CD8-positive, alpha-beta memory T cell (primary cell): ENCODE data around the gene SPRR2A. TPM values are rescaled to one million over a fixed set of nuclear protein-coding genes. Genes with fewer than 3 reads are reported as not detected.
"Not testable (repeated sequence)": the region's sequence is repeated elsewhere in the genome, so short reads cannot be mapped to it uniquely, and the experiment has no call there.

Source experiments
- CTCF ChIA-PET: fragments of 350-600 bp; sonication (Branson Sonifier 250); formaldehyde crosslinking; loops from one replicate; lab custom pipeline; 2021; ENCODE audit warnings: antibody characterized with exemption; lab: Charles Lee
- POLR2A ChIA-PET: fragments of 350-600 bp; sonication (Branson Sonifier 250); formaldehyde crosslinking; loops from one replicate; lab custom pipeline; 2021; ENCODE audit warnings: antibody characterized with exemption; lab: Charles Lee
- DNase-seq, 5 donors: peaks; one replicate each; pipeline versions ENCODE4 v3.0.0 to v3.0.0-alpha.2; 2020 to 2022; ENCODE audit warnings: mixed read lengths in 1 of 5
- H3K27ac ChIP-seq: one replicate; pipeline ENCODE4 v1.7.0; 2013; ENCODE audit warnings: low read depth, mild to moderate bottlenecking, low read length, moderate library complexity
- H3K27me3 ChIP-seq: 2 replicates; pipeline ENCODE4 v1.7.0; 2013; ENCODE audit warnings: low read length, mild to moderate bottlenecking; ENCODE audit not compliant: insufficient read depth, poor library complexity, severe bottlenecking
- H3K36me3 ChIP-seq: 2 replicates; pipeline ENCODE4 v1.7.0; 2013; ENCODE audit warnings: mild to moderate bottlenecking, low read length, moderate library complexity; ENCODE audit not compliant: insufficient read depth
- H3K4me1 ChIP-seq: 2 replicates; pipeline ENCODE4 v1.7.0; 2013; ENCODE audit warnings: mild to moderate bottlenecking, low read length, moderate library complexity; ENCODE audit not compliant: insufficient read depth
- H3K4me3 ChIP-seq: 2 replicates; pipeline ENCODE4 v1.7.0; 2013; ENCODE audit warnings: mild to moderate bottlenecking, low read length
- H3K9me3 ChIP-seq: 2 replicates; pipeline ENCODE4 v1.7.0; 2013; ENCODE audit warnings: mild to moderate bottlenecking, low read length
- H3K27ac Mint-ChIP-seq, 8 donors: one replicate each; pipeline ENCODE4 v1.8.0; 2020 to 2021; ENCODE audit warnings: mixed read lengths in 8 of 8, mild to moderate bottlenecking in 6 of 8, inconsistent platforms in 3 of 8, moderate library complexity in 3 of 8
- H3K27me3 Mint-ChIP-seq, 2 donors: one replicate each; pipeline ENCODE4 v1.8.0; 2020 to 2021; ENCODE audit warnings: mixed read lengths in 2 of 2, mild to moderate bottlenecking in 1 of 2, moderate library complexity in 1 of 2
- H3K36me3 Mint-ChIP-seq, 3 donors: one replicate each; pipeline ENCODE4 v1.8.0; 2020 to 2021; ENCODE audit warnings: mixed read lengths in 3 of 3, inconsistent platforms in 1 of 3, mild to moderate bottlenecking in 1 of 3
- H3K4me1 Mint-ChIP-seq, 3 donors: one replicate each; pipeline ENCODE4 v1.8.0; 2020 to 2021; ENCODE audit warnings: mixed read lengths in 3 of 3, inconsistent platforms in 1 of 3, mild to moderate bottlenecking in 1 of 3
- H3K4me3 Mint-ChIP-seq, 7 donors: one replicate each; pipeline ENCODE4 v1.8.0; 2020 to 2021; ENCODE audit warnings: mixed read lengths in 7 of 7, mild to moderate bottlenecking in 6 of 7, moderate library complexity in 4 of 7, inconsistent platforms in 2 of 7
- H3K9me3 Mint-ChIP-seq, 5 donors: one replicate each; pipeline ENCODE4 v1.8.0; 2020 to 2022; ENCODE audit warnings: mixed read lengths in 5 of 5, mild to moderate bottlenecking in 3 of 5, moderate library complexity in 2 of 5, inconsistent platforms in 1 of 5
- polyA plus RNA-seq: library from polyadenylated mRNA; unstranded; fragments of 300-500 nt; fragmentation: Illumina TruSeq; gene quantifications from one replicate; pipeline ENCODE4 v1.2.3, GENCODE V29; 2021
- total RNA-seq, 2 experiments: library from RNA; stranded (reverse); gene quantifications; one replicate each; pipeline ENCODE4 v1.2.3, GENCODE V29; 2021

The SPRR2A gene
- total and polyA plus RNA-seq, 3 experiments from 2014 or later = not detected

- no peak for DNase-seq
- H3K36me3 ChIP-seq = no peaks in the 10 kb centered on the region
- Mint-ChIP-seq H3K27ac (no peak overlapping the region), H3K27me3 (peaks cover 15% of the 10 kb centered on the region in 2 donors), H3K4me3 (no peak overlapping the region), H3K4me1 (no peaks in the 10 kb centered on the region), H3K36me3 (no peaks in the 10 kb centered on the region), H3K9me3 (peaks cover 0 to 2% (median 0%) of the 10 kb centered on the region in 5 donors)
- POLR2A ChIA-PET = no interaction called here
- H3K27ac ChIP-seq = no peak overlapping the region
- H3K27me3 ChIP-seq = no peaks in the 10 kb centered on the region
- CTCF ChIA-PET = no interaction called here
- H3K9me3 ChIP-seq = no peaks in the 10 kb centered on the region
- H3K4me1 ChIP-seq = no peaks in the 10 kb centered on the region
- H3K4me3 ChIP-seq = no peak overlapping the region
These were observed 24.5 kb downstream of the SPRR2A start for GRCh38 chr1:153032677-153033308.

- Mint-ChIP-seq H3K36me3 (no peaks in the 10 kb centered on the region), H3K4me3 (no peak overlapping the region), H3K27me3 (peaks cover 12 to 14% of the 10 kb centered on the region in 2 donors), H3K9me3 (peaks cover 0 to 2% (median 0%) of the 10 kb centered on the region in 5 donors), H3K4me1 (no peaks in the 10 kb centered on the region), H3K27ac (no peak overlapping the region)
- H3K27me3 ChIP-seq = no peaks in the 10 kb centered on the region
- DNase-seq = no peak
- POLR2A ChIA-PET = no interaction called here
- no peaks in the 10 kb centered on the region for H3K9me3 ChIP-seq
- CTCF ChIA-PET = no interaction called here
- no peak overlapping the region for H3K4me3 ChIP-seq
- H3K36me3 ChIP-seq = no peaks in the 10 kb centered on the region
- H3K27ac ChIP-seq = no peak overlapping the region
- H3K4me1 ChIP-seq = no peaks in the 10 kb centered on the region
These were observed 25.2 kb downstream of the SPRR2A start for GRCh38 chr1:153032073-153032472.

GRCh38 chr1:153030895-153031294 lies 26.4 kb downstream of the SPRR2A start, which contains the start of gene SPRR1B:
TSS of gene SPRR1B (plus strand) at chr1:153031203. CDS start at chr1:153032346, 1,143 bp downstream.
- H3K27ac Mint-ChIP-seq = no peak within 1 kb of the TSS
- POLR2A ChIA-PET = no interaction called here
- no peaks in the 10 kb centered on the region for H3K36me3 Mint-ChIP-seq
- Histone ChIP-seq H3K4me3 (no peak within 1 kb of the TSS), H3K27ac (no peak within 1 kb of the TSS), H3K27me3 (no peaks in the 10 kb centered on the region), H3K4me1 (no peaks in the 10 kb centered on the region), H3K9me3 (no peaks in the 10 kb centered on the region), H3K36me3 (no peaks in the 10 kb centered on the region)
- CTCF ChIA-PET = no interaction called here
- H3K27me3 Mint-ChIP-seq = peaks cover 11 to 12% of the 10 kb centered on the region in 2 donors
- no peak within 1 kb of the TSS for H3K4me3 Mint-ChIP-seq
- H3K9me3 Mint-ChIP-seq = peaks cover 0 to 2% (median 1%) of the 10 kb centered on the region in 5 donors
- no peak for DNase-seq
- no peaks in the 10 kb centered on the region for H3K4me1 Mint-ChIP-seq

- ChIA-PET CTCF (no interaction called here), POLR2A (no interaction called here)
- H3K27me3 ChIP-seq = no peaks in the 10 kb centered on the region
- DNase-seq = no peak
- Mint-ChIP-seq H3K36me3 (no peaks in the 10 kb centered on the region), H3K4me1 (no peaks in the 10 kb centered on the region), H3K27ac (no peak overlapping the region), H3K27me3 (peaks cover 11 to 12% of the 10 kb centered on the region in 2 donors), H3K9me3 (peaks cover 0 to 4% (median 1%) of the 10 kb centered on the region in 5 donors), H3K4me3 (no peak overlapping the region)
- no peaks in the 10 kb centered on the region for H3K36me3 ChIP-seq
- no peaks in the 10 kb centered on the region for H3K4me1 ChIP-seq
- H3K9me3 ChIP-seq = no peaks in the 10 kb centered on the region
- no peak overlapping the region for H3K27ac ChIP-seq
- H3K4me3 ChIP-seq = no peak overlapping the region
These were observed 28.5 kb downstream of the SPRR2A start for GRCh38 chr1:153028766-153029165.

- H3K27me3 ChIP-seq = no peaks in the 10 kb centered on the region
- Mint-ChIP-seq H3K36me3 (no peaks in the 10 kb centered on the region), H3K27ac (no peak overlapping the region), H3K4me1 (no peaks in the 10 kb centered on the region), H3K9me3 (peaks cover 0 to 4% (median 1%) of the 10 kb centered on the region in 5 donors), H3K27me3 (peaks cover 19 to 23% of the 10 kb centered on the region in 2 donors), H3K4me3 (no peak overlapping the region)
- no peak overlapping the region for H3K27ac ChIP-seq
- H3K4me3 ChIP-seq = no peak overlapping the region
- no peaks in the 10 kb centered on the region for H3K36me3 ChIP-seq
- ChIA-PET POLR2A (no interaction called here), CTCF (no interaction called here)
- no peak for DNase-seq
- H3K4me1 ChIP-seq = no peaks in the 10 kb centered on the region
- H3K9me3 ChIP-seq = no peaks in the 10 kb centered on the region
These were observed 31.5 kb downstream of the SPRR2A start for GRCh38 chr1:153025797-153026196.

GRCh38 chr1:153024413-153024812 lies 32.9 kb downstream of the SPRR2A start:
- no peak overlapping the region for H3K4me3 ChIP-seq
- Mint-ChIP-seq H3K27me3 (peaks cover 13 to 32% of the 10 kb centered on the region in 2 donors), H3K9me3 (peaks cover 0 to 4% (median 1%) of the 10 kb centered on the region in 5 donors), H3K4me1 (no peaks in the 10 kb centered on the region), H3K36me3 (no peaks in the 10 kb centered on the region), H3K4me3 (no peak overlapping the region), H3K27ac (no peak overlapping the region)
- CTCF ChIA-PET = no interaction called here
- H3K9me3 ChIP-seq = no peaks in the 10 kb centered on the region
- DNase-seq = no peak
- no peaks in the 10 kb centered on the region for H3K27me3 ChIP-seq
- H3K27ac ChIP-seq = no peak overlapping the region
- no peaks in the 10 kb centered on the region for H3K36me3 ChIP-seq
- no peaks in the 10 kb centered on the region for H3K4me1 ChIP-seq
- POLR2A ChIA-PET = no interaction called here

GRCh38 chr1:153023109-153023508 lies 34.2 kb downstream of the SPRR2A start:
- Histone ChIP-seq H3K27me3 (no peaks in the 10 kb centered on the region), H3K36me3 (no peaks in the 10 kb centered on the region), H3K27ac (no peak overlapping the region), H3K4me1 (no peaks in the 10 kb centered on the region), H3K4me3 (no peak overlapping the region), H3K9me3 (no peaks in the 10 kb centered on the region)
- ChIA-PET CTCF (no interaction called here), POLR2A (no interaction called here)
- Mint-ChIP-seq H3K27me3 (peaks cover 10 to 34% of the 10 kb centered on the region in 2 donors), H3K4me3 (no peak overlapping the region), H3K9me3 (peaks cover 0 to 4% (median 2%) of the 10 kb centered on the region in 5 donors), H3K27ac (no peak overlapping the region), H3K36me3 (no peaks in the 10 kb centered on the region), H3K4me1 (no peaks in the 10 kb centered on the region)
- DNase-seq = no peak

- H3K9me3 Mint-ChIP-seq, H3K36me3 Mint-ChIP-seq, H3K9me3 ChIP-seq, POLR2A ChIA-PET, H3K36me3 ChIP-seq, H3K4me1 ChIP-seq, H3K4me1 Mint-ChIP-seq, CTCF ChIA-PET, H3K27ac ChIP-seq, DNase-seq, H3K4me3 ChIP-seq, H3K27ac Mint-ChIP-seq, H3K27me3 ChIP-seq: not testable (repeated sequence)
- Mint-ChIP-seq H3K4me3 (peak overlapping the region in 1 of 7 donors; percentile 46), H3K27me3 (peaks cover 9 to 32% of the 10 kb centered on the region in 2 donors)
These were observed 35.0 kb downstream of the SPRR2A start for GRCh38 chr1:153022340-153022739.
